GM19395 (cell line): ENCODE results near the gene SV2C.

Experiments used
- ATAC-seq: cut with Tn5 transposase; IDR thresholded peaks from one replicate; pipeline ENCODE4 v1.9.1; 2021; ENCODE audit warnings: mild to moderate bottlenecking, moderate library complexity; ENCODE audit not compliant: unreplicated experiment

Gene SV2C

DNA sequence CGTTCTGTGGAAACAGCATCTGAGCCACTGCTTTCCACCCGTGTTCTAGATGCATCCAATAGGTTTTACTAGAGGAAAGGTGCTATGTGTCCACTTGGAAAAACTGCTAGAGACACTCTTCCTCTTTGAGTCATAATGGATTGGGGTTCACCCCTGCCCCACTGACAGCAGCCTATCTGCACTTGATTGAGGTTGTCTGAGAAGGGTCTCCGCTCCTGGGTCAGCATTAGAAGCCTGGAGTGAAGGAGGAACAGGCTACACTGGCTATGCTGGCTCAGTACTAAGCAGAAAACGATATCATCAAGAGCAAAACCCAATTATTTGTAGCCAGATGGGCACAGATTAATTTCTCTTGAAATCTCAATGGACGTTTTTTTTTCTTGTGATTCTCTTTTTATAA, 167.3 kb downstream of the SV2C start:
- no peak for ATAC-seq

DNA sequence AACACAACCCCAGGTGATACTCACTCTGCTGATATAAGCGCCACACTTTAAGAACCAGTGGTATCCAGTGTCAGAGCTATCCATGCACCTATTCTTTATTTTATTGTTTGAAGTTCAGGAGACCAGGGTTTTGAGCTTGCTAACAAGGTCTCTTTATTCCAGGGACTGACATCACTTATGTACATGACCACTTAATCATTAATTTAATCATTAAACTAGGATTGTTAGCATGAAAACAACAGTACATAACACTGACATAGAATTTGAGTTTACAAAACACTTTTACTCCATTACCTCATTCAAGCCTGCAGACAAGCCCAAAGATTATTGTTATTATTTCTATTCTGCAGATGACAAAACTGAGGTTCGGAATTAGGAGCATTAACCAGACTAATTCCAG, 168.5 kb downstream of the SV2C start:
- ATAC-seq: no peak

DNA sequence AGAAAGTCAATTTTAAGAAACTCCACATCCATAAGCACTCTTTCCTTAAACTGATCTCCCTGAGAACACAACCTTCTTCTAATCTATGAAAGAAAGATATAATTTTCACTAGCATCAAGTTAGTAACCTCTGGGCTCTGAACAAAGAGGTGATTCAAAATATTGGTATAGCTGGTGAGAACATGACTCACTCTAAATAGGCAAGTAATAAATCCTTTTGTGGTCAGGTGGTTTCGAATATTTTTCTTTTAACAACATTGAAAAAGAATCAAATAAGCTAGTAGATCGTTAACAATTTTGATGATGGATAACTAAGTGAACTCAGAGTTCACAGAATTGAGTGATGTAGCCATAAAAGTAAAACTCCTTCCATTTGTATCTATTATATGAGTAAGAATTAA, 169.3 kb downstream of the SV2C start:
- no peak for ATAC-seq

DNA sequence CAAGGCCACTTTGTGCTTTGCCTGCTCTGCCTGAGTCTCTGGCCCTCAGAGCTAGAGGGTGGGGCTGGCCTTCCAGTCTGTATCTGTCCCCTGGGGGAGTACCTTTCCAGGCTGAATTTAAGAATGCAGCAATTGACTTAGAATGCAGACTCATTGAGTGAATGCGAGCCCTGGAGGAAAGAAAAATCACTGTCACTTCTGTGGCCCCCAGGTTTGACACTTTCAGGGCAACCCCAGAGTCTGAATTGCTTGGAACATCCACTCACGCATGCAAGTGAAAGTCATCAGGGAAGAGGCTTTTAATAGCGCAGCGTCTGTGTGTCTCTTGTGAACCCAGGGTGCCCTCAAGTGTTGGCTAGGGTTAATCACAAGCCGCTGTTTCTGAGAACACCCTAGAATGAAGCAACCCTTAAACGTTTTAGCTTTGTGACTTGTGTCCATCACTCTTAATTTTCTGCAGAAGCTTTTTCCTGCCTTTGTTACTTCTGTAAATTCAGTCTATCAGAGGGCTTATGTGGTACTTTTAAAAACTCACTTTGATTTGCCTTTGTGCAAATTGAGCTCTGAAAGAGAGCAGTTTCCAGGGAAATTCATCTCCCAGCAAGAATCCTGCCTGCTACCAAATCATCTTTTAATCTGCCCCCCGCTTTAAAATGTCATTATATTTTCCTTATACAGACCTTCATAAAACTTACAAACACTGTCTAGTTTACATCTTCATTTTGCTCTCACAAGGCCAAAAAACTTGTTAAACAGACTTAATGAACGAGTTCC, 173.1 kb downstream of the SV2C start:
- ATAC-seq: no peak

DNA sequence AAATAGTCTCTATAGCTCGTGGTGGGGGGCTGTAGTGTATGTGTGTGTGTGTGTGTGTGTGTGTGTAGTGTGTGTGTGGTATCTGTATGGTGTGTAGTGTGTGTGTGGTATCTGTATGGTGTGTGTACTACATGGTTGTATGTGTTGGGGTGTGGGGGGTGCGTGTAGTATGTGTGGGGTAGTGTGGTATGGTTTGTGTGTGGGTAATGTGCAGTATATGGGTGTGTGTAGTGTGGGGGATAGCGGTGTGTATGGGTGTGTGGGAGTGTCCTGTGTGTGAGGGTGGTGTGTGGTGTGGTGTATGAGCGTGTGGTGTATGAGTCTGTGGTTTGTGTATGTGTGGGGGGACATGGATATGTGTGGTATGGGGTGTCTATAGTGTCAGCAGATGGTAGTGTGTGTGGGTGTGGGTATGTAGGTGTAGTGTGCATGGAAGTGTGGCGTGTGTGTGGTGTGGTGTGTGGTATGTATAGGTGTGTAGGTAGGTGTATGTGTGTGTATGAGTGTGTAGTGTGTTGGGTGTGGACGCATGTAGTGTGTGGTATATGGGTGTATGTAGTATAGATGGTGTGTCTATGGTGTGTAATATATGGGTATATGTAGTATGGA, 174.1 kb downstream of the SV2C start:
- ATAC-seq: no peak

DNA sequence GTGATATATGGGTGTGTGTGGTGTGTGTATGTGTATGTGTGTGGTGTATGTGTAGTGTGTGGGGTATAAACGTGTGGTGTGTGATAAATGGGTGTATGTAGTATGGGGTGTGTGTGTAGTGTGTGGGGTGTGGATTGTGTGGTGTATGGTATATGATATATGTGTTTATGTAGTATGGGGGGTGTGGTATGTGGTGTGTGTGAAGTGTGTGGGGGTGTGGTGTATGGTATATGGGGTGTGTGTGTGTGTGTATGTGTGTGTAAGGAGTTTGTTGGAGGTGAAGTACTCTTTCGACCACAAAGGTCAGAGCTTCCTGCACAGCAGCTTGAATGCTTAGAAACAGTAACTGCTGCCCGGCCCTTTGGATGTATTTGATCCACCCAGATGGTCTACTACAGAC, 174.7 kb downstream of the SV2C start:
- ATAC-seq: no peak

DNA sequence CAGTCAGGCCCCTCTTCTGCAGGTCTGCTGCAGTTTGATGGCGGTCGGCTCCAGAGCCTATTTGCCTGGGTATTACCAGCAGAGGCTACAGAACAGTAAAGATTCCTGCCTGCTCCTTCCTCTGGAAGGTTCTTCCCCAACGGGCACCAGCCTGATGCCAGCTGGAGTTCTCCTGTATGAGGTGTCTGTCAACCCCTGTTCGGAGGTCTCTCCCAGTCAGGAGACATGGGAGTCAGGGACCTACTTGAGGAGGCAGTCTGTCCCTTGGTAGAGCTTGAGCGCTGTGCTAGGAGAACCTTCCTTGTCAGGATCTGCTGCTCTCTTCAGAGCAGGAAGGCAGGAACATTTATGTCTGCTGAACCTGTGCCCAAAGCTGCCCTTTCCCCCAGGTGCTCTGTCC, 181.5 kb downstream of the SV2C start:
- no peak for ATAC-seq

DNA sequence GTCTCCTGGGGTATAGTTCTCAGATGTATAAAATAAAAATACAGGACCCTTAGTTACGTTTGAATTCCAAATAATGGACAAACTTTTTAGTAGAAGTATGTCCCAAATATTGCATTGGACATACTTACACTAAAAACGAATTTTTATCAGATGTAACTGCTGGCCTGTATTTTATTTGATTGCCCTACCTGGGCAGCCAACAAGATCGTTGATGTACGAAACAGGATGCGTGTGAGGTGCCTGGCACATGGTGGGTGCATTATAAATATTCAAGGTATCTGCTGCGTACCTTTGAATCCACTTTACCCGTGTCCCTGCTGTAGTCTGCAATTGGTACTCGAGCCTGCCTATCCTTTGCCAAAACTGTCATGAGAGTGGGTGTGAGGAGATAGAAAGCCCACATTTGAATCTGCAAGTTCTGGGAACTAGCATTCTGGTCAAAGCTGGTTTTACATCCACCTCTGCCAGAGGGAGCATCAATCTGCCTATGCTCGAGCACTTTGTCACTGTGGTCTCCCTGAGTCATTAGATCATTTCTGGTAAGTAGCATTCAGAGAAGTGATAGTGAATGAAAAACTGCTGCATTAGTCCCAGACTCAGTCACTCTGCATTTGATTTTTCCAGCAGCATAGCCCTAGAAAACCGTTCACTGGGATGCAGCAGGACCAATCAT, 186.2 kb downstream of the SV2C start:
- no peak for ATAC-seq

DNA sequence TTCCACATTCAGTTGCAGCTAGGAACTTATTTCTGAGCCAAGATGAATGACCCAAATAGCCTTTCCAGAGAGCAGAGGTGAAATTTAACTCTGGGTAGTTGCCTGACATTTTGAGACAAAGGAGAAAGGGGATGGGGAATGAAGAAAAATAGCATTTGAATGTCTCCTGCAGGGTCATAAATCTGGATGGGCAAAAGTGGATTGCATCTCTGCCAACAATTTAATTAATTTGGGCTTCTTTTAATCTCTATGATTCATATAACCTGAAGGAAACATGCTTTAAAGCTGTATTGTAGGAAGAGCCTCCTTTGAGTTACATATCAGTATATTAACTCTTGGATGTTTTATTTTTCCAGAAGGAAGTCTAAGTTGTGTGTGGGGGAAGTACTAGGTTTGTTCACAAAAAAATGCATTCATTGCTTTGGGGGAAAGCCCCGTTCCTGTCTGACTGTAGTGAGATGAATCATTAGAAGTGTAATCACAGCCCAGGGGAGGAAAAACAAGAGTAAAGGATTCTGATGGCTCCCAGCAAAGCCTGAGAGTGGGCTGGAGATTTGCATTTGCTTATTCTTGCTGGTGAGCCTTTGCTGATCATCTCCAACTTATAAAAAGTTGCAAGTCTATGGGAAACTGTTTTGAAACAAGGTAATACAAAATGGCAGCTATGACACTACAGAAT, 186.9 kb downstream of the SV2C start:
- ATAC-seq: no peak

DNA sequence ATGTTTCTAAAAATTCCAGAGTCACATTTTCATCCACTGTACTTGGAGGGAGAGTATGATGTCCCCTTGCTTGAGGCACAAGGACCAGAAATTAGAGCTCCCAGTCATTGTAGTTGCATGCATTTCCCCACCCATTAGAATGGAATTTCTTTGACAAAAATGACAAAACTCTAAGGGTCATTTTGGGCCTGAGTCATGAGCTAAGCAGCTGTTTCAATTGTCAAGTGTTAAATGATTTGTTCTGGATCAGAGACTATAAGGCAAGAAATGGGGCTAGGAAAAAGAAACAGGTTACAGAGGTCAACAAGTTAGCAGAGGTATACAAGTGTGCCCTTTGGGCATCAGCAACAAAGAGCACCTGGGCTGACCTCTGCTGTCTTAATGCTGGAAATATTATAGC, 188.7 kb downstream of the SV2C start:
- ATAC-seq: no peak

DNA sequence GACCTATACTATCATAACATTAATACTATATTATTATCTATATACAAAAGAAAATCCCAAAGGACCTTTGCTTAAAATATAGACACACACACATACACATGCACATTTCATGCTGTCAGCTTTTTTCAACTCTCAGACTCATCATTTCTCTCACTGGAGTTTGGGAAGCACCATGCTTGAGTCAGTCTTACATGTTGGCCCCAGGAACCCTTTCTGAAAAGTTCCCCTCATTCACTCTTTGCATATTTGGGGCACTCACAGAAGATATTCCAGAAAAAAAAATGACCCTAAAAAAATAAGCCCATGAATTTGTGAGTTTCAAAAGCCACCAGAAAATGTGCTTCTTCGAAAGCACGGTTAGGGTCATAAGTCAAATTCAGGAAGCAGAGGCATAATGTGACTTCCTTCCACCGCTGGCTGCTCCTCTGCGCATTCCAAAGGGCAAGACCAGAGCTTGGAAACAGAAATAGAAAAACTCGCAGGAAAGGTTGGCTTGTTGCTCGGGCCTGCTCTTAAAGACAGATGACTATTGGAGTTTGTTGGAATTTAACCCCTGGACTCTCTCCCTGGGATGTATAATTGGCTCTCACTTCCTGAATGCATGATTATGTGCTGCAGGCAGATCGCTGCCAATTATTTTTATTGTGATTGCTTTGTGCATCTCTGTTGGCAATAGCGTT, 190.2 kb downstream of the SV2C start:
- no peak for ATAC-seq

DNA sequence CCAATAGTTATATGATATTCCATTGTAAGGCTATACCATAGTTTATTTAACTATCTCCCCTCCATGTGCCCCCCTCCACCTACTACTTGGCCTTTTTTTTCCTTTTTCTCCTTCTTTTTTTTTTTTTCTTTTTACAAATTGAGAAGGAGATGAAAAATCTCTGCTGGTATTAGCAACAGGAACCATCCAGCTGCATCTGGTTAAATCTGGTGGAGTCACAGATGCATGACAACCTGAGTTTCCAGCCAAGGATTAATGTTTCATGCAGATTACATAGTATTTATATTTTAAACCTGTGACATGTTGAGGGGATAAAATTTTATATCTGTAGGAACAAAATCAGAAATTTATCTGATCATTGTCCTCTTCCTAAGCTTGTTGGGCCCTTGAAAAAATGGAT, 191.4 kb downstream of the SV2C start:
- ATAC-seq: no peak

DNA sequence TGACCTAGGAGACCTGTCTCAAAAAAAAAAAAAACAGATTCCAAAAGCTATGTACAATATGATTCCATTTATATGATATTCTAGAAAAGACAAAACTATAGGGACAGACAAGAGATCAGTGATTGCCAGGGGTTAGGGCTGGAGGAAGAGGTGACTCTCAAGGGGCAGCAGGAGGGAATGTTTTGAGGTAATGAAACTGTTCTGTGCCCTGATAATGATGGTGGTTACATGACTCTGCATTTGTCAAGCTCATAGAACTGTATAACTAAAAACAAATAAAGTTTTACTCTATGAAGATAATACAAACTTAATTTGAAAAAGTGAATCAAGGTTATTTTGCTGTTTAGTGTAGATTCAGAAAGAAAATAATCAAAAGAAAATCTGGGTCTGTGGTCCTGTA, 194.6 kb downstream of the SV2C start:
- no peak for ATAC-seq

DNA sequence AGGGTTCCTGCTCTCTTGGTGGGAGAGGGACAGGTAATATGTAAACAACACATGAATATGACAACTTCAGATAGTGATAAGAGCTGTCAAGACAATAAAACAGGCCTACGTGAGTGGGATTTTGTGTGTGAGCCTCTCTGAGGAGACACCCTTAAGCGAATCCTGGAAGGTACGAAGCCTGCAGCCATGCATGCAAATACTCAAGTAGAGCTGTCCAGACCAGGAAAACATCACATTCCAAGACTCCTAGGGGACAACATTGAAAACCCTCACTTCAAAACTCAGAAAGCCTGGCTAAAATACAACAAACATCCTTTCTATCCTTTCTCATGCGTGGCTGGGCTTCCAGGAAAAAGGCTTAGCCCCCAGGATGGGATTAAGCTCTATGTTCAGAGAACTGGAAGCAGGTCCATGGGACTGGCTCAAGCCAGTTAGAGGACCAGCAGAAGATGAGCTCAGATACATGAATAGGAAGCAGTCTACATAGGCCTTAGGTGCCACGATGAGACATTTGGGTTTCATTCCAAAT, 195.1 kb downstream of the SV2C start:
- no peak for ATAC-seq

DNA sequence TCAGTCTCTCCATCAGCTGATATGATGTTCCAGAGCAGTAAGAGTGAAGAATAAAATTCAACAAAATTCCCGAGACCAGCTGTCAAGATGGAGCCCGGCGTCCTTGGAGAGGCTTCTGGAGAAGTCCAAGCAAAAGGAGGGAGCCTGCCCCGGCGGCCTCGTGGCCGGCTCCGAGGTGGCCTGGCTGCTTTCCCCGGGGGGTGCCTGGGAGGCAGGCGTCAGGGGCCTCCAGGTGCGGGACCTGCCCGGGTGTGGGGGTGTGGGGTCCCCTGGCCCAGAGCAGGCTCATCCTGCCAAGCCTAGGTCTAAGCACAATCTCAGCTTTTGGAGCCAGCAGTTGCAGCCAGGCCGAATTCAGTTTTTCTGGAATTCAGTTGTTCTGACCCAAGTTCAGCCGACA, 197.3 kb downstream of the SV2C start:
- ATAC-seq: no peak

DNA sequence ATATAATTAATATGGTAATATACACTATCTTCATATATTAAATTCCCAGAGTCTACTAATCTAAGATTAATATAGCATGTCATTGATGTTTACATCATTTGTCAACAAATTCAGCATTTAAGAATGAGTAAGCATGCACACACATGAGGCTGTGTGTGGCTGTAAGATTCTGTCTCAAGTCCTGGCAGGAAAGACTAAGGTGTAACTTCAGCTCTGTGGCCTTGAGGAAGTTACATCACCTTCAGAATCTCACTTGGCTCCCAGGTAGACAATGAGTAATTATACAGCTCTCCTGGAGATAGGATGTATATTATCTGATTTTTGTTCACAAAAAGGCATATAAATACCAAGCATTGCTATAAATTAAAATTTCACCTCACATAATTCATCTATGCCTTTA, 200.5 kb downstream of the SV2C start:
- ATAC-seq: no peak

DNA sequence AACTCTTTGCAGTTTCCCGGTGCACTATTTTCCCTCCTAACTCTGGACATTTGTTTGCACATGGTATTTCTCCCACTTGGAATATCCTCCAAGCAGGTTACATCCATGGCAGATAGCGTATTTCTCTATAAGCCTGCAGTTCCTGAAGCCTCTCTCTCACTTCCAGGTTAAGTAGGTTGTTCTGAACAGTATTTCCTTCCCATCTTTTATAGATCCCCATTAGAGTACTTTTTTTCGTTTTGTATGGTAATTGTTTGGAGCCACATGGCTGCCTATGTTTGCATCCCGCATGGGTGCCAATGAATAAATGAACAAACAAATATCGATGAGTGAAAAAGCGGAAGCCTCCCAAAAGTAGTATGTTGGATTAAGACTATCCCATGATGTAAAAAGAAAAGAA, 206.5 kb downstream of the SV2C start:
- no peak for ATAC-seq

DNA sequence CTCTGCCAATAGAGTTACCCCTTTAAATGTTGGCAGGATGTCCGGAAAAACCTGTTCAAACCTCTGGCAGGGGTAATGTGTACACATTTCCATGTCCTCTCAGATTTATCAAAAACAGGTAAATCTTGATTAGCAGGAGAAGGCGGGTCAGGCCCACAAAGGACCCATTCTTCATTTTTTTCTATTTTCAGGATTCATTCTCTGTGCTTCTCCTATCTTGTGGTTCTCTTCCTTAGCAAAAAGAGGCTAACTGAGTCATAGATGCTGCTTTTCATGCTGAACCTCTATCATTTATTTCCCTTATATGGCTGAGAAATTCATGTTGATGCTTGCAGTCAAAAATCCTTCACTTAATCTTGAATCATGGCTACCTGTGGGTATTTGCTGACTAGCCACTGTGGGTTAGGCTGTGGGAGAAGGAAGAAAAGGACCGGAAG, 207.2 kb downstream of the SV2C start:
- ATAC-seq: no peak

DNA sequence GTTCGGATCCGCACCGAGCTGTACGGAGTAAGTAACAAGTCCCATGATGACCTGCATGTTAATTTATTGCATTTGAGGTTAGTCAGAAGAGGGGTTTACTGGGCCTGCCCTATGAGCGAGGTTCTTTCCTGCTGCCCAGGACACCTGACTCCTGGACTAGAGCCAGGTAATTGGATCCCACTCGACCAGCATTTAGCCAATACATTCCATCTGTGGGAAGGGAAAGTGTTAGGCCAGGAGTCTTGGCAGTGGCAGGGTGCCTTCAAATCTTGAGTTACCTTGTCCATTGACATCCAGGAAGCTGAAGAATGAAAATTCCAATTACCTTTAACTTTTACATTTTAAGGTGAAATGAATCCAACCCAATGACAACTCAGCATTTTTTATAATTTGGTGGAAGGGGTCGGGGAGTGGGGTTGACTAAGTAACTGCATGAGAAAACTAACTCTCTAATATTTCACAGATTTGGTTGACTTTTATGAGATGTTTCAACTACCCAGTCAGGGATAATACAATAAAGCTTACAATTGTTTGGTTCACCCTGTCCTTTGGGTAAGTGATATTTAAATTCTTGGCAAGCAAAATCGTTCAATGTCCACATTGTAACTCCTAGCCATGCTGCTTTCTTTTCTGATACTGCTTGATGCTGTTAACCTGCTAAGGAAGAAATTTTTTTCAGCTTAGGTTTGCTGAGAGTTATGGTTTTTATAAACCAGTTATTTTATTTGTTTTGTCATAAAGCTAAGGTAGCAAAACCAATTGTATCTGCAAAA, 208.3 kb downstream of the SV2C start:
- no peak for ATAC-seq
